Hematopoietic multipotent progenitor cell treated with erythropoietin and hydrocortisone succinate and interleukin-3 and kit ligand, for 17 days (in vitro differentiated cells): ENCODE measurements around the gene CHD1.
A peak's percentile ranks its signal among the peaks of the same experiment; 100 is the strongest.

Source experiments
- DNase-seq: peaks from one replicate; pipeline ENCODE4 v3.0.0-alpha.2; 2015; ENCODE audit warnings: low spot score

CHD1 gene

DNA sequence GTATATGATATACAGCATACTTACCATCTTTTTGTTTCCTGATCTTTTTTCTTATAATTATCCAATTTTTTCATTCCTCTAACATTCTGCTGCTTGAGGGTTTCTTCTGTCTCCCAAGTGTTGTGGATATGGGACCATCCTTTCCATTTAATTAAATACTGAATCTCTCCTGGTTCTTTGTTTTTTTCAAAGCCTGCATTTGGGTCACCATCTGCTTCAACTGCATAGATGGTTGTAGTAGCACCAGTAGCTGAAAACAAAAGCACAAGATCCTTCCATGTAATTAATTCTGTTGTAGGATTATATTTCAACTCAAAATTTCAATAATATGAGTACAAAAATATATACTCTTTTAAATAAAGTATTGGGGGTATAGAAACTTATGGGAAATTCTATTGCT is 29.4 kb downstream of the CHD1 start:
- no peak for DNase-seq

DNA sequence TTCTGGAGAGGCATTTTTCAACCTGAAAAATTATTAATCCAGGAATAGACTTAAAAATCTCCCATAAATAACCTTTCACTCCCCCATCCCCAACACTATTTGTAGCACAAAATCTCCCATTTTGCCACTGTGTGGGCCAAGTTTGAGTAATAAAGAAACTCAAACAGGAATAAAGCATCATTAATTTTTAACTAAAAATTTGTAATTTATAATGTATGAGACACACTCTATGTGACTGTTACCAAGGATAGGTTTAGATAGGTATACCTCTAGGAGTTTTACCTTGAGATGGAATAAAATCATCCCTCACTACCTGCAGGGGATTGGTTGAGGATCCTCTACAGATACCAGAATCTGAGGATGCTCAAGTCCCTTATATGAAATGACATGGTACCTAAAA is 30.1 kb downstream of the CHD1 start:
- no peak for DNase-seq

DNA sequence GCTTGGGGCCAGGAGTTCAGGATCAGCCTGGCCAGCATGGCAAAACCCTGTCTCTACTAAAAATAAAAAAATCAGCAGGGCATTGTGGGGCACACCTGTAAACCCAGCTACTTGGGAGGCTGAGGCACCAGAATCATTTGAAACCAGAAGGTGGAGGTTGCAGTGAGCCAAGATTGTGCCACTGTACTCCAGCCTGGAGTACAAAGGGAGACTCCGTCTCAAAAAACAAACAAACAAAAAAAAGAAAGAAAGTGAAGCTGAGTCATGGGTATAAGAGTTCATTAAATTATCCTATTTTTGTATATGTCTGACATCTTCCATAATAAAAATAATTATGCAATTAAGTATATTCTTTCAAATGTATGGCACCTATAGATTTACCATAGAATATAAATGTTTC is 37.2 kb downstream of the CHD1 start:
- no peak for DNase-seq

- no peak for DNase-seq
Observed at GRCh38 chr5:98880598-98880997, 48.2 kb downstream of the CHD1 start.

DNA sequence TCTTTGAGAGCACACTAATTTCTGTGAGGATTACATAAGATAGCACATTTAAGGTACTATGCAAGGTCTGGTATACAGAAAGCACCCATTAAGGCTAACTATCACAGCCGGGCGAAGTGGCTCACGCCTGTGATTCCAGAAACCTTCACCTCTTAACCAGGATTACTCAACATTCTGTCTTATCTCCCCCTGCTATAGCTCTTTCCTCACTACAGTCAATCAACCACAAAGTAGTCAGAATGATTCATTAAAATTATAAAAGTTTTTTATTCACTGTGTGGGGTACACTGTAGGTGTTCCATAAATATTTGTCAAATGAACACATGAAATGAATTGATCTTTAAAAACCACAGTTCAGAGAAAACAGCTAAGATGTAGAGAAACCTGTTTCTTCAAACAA is 48.7 kb downstream of the CHD1 start:
- no peak for DNase-seq

- no peak for DNase-seq
Observed at GRCh38 chr5:98877600-98877999, 51.2 kb downstream of the CHD1 start.

GRCh38 chr5:98872674-98873073 is 56.1 kb downstream of the CHD1 start:
- no peak for DNase-seq

DNA sequence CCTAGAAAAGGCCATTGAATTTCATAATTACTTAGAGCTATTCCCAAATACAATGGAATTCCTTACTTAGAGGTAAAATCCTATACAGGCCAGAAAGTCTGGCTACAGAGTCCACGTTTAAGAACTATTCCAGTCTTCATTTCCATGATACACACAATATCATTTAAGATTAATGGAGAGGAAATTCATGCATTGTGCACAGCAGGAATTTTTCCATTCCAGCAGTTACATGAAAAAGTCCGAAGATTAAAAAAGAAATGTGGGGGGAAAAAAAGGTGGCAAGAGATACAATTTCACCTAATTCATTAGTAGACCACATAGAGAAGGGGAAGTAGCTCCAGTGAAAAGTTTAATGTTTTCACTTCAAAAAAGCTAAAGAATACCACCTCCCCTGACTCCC is 63.1 kb downstream of the CHD1 start:
- DNase-seq: no peak

GRCh38 chr5:98847054-98847453 is 81.8 kb downstream of the CHD1 start:
- DNase-seq: no peak

DNA sequence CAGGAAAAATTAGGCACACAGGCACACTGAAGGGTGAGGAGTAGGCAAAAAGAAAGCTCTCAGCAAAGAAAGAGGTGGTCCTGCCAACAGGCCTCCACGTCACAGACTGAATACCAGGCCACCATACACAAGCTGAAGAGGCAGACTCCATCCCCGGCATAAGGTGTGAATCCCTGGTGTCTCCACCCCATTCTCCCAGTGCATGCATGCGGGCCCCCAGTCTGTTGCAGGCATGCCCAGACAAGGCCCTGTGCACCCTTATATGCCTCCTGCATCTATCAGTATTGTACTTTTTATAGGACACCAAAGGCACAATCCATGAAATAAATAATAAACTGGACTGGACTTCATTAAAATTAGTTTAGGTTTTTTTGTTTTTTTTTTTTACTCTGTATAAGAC is 82.3 kb downstream of the CHD1 start:
- no peak for DNase-seq

GRCh38 chr5:98845878-98846277 is 82.9 kb downstream of the CHD1 start:
- DNase-seq: no peak

DNA sequence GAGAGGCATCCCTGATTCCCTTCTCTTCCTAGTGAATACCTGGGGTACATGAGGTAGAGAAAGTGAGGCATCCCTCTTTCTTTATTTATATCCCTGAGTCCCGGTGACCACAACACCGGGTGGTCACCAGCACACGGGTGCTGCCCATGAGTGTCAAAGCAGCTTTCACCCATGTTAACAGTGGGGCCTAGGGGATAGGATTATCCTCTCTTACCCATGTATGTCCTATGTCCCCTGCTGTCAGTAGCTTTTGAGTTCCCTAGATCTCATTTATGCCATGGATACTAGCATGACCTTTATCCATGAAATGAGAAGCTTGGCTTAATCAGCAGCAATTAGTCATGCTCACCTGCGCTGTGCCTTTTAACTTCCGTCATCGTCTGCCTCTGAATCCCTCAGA is 83.9 kb downstream of the CHD1 start:
- no peak for DNase-seq

- DNase-seq: no peak
Observed at GRCh38 chr5:98843481-98843880, 85.3 kb downstream of the CHD1 start.

DNA sequence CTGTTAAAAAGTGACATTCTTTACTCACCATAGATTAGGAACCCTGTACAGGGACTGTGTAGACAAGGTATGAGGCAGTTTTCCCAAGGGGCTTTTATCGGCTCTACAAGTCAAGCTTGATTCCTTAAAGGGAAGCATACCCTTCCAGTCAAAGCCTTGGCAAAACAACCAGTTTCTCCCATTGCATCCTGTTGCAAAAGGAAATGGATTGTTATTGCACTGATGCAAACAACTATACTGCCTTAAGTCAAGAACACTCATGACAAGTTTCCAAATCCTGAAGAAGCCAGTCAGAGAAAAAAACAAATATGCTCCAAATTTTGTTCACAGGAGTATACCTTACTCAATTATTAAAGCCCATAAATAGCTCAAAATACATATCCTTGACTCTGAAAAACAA is 87.9 kb downstream of the CHD1 start:
- DNase-seq: no peak

GRCh38 chr5:98839469-98840383 is 89.1 kb downstream of the CHD1 start:
- DNase-seq: peak; percentile 16

DNA sequence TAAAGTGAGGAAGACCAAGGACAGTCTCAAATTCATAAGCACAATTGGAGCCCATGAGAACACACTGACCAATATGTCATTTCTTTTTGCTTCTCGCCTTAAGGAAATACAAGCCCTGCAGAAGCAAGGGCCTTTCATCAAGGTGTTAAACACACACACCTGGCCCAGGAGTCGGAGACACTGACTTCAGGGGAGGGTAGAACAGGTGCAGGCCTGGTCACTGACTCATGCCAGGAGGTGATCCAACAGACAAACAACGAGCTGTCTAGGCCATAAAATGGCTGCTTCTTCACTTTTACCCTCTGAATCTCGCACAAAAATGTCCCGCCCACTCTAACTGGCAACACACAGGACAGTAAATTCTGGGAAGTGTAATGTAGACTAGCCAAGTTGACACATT is 92.6 kb downstream of the CHD1 start:
- DNase-seq: no peak

GRCh38 chr5:98827588-98828284 is 101.1 kb downstream of the CHD1 start:
- no peak for DNase-seq

DNA sequence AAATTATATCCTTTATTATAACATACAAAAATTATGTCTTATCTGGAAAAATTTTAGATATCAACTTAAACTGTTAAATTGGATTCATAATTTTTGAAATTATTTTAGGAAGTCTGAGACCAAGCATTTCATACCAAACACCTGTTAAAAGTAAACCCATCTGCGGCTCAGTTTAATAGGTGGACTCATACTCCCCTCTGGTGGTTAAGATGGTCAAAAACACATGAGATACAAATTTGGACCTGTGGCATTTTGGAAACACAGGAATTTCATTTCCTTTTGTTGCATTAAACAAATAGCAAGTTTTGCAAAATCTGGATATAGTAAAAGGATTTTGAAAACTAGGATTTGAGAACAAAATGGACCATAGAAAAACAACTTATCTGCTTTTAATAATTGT is 101.6 kb downstream of the CHD1 start:
- DNase-seq: peak; percentile 24

DNA sequence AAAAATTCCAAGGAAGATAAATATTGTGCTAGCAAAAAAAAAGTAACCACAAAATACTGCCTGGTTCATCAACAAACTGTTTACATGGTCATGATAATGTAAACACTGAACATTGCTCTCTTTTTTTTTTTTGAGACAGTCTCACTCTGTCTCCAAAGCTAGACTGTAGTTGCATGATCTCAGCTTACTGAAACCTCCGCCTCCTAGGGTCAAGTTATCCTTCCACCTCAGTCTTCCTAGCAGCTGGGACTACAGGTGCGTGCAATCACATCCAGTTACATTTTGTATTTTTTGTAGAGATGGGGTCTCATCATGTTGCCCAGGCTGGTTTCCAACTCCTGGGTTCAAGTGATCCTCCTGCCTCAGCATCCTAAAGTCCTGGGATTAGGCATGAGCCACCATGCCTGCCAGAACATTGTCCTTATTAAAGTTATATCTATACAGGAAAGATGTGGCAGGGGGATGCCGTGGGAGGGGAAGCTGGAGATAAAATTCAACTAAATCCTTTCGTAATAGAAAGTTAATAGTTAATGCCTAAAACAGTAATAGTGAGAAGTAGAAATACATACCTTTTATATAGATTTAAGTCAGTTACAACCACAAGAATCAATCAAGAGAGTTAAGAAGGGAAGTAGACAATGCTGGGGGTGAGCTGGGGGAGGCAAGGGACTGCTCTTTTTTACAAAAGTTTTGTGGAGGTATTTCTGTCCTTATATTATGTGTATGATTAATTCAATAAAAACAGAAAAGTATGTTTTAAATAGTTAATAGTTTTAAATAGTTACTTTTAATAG is 103.0 kb downstream of the CHD1 start:
- DNase-seq: no peak

DNA sequence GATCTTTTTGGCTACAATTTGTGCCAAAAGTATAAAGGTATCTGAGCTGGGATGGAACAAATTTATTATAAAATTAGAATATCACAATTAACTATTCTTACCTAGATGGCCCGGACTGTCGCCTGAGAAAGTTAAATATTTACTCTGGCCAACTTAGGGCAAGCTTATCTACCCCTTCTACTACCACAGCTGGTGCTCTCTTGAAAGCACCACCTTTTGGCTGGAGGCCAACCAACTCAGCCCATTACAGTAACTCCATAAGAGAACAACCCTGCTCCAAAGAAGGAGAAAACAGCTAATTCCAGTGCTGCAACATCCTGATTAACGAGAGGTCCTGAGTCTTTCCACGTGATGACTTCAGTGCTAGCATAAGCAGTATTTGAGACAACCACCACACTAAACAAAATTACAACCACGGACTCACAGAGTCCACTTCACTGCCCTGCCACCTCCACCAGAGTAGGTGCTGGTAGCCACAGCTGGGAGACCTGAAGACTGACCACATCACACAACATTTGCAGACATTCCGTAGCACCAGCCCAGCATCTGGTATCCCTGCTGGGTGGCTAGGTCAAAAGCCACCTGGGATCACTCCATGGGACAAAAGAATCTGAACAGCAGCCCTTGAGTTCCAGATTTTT is 112.1 kb downstream of the CHD1 start:
- DNase-seq: peak; percentile 51

DNA sequence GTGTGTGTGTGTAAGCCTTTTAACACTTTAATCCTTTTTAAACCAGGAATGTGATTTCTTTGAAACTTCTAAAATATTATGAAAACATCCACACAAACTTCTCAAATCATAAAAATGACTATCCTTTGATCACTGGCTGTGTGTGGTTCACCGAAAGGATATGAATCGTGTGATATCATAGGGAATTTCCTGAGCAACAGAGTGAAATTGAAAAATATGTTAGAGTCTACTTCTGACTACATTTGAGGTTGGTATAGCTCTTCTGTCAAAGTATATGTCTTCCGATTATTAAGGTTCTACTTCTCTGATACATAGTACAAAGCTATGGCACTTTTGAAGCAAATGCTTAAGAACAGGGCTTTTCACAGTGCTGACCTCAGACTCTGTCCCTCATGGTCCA is 115.1 kb downstream of the CHD1 start:
- no peak for DNase-seq

DNA sequence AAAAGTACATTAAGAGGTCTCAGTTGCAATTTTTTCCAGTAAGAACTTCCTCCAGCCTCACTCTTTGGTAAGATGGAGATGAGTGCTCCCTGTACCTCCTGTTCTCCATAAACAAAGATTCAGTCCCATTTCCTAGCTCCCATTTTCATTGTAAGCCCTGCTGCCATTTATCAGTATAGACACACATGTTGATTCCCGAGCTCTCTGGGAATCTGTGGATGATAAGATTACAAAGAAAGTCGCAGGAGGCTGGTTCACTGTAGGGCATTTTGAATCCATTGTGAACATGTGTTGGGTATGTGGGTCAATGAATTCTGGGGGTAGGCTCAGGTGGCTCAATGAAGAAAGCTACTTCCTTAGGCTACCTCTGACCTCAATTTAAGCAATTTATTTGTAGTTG is 118.6 kb downstream of the CHD1 start:
- DNase-seq: no peak
